GM18873 (cell line): ENCODE data around the gene ZAP70.

ENCODE experiments used
- ATAC-seq: cut with Tn5 transposase; IDR thresholded peaks from one replicate; pipeline ENCODE4 v1.9.1; 2021; ENCODE audit warnings: mild to moderate bottlenecking, moderate library complexity, moderate number of reproducible peaks; ENCODE audit not compliant: unreplicated experiment, low FRiP score

ZAP70 gene

DNA sequence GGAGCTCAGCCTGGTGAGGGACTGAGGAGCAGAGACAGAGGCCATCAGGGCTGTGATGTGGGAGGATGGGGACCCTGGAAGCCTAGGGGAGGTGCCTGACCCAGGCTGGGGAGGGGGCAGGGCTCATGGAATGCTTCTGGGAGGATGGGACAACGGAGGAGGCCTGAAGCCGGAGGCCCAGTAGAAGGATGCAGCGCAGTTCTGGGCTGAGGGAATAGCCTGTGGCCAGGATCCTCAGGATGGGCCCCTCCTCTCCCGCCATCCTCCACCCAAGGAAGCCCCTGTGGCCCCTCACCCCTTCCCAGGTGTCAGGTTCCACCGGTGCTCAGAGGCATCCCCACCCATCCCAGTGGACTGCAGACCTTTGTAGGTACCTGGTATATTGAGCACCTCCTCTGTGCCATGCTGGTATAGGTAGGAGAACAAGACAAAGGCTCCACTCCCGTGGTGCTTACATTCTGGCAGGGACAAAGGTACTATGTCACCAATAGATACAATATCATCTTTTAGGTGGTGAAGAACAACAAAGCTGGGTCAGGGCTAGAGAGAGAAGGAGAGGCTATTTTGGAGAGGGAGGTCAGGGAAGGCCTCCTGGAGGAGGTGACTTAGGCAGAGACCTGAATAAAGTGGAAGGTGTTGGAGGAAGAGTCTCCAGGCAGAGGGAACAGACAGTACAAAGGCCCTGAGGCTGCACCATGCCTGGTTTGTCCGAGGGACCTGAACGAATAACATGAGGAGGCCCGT is 2.7 kb downstream of the ZAP70 start:
- ATAC-seq = no peak

DNA sequence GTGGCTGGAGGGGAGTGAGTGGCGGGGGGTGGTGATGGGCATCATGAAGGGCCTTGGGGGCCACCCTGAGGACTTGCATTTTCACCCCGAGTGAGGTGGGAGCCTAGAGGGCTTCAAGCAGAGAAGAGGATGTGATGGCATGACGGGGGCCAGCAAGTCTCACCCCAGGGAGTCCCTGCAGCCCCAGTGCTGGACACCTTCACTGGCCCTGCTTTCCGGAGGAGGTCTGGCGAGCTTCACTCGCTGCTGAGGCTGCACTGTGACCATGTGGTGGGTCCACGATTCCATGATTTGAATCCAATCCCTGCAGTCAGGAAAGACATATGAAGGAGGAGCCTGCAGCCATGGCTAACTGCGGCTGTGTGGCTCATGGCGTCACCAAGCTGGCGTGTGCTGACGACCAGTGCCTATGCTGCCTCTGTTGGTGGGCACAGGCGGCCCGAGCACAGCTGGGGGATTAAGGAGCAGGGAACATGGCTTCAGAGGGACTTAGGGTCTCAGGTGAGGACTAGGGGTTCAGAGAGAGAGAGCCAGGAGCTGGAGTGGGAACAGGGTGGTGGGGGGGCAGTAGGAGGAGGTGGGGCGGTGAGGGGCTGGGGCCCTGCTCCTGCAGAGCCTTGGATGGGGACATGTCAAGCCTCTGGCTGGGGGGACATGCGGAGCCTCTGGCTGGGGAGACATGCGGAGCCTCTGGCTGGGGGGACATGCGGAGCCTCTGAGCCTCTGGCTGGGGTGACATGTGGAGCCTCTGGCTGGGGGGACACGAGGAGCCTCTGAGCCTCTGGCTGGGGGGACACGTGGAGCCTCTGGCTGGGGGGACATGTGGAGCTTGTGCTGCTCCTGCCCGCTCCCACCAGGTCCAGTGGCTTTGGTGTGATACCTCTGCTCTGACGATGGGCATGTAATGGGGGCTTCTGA is 3.6 kb downstream of the ZAP70 start:
- ATAC-seq = no peak

DNA sequence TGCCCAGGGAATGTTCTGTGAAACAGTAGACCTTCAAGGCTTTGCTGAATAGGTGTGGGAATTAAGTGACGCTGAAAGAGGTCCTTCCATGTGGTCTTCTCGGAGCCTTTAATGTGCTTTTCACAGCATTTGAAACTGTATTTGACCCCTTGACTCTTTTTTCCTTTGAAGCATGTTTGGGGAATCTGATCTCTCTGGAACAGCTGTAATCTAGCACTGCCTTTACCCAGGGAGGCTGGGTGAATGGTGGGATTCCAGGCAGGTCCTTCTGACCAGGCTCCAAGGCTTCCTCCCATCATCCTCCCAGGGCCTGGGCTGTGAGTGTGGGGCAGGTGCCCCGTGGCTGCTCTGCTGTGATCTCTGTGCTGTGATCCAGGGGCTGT is 4.2 kb downstream of the ZAP70 start:
- ATAC-seq = no peak

DNA sequence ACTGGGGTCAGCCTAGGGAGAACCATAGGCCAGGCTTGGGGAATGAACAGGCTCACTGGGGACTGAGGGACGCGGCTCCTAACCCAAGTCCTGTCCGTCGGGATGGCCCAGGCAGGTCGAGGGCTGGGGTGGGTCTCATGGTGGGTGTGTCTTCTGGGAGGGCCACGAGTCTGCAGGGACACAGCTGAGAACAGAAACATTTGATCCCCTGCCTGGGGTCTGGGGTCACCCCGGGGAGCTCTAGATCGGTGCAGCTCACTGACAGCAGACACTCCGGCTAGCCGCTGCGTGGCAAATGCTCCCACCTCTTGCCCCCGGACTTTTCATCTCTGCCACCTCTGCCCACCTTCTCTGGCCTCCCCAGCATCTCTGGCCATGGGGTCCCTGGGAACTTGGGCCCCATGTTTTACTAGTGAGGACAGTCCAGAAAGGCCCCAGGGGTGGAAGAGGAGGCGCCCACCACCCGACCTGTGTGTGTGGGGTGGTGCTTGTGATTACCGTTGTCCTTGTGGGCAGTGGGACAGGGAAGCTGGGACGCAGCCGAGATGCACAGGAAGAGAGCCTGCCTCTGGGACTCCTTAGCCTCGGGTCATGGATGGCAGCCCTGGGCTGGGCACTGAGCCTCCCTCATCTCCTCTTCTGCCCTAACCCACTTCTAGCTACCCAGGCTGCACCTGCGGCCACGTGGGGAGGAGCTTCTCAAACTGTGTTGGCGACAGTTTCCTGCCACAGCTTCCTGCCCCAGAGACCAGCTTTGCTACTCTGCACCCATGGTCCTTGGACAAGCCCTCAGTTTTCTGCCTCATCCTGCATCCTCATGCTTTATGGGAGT is 4.9 kb downstream of the ZAP70 start:
- no peak for ATAC-seq

DNA sequence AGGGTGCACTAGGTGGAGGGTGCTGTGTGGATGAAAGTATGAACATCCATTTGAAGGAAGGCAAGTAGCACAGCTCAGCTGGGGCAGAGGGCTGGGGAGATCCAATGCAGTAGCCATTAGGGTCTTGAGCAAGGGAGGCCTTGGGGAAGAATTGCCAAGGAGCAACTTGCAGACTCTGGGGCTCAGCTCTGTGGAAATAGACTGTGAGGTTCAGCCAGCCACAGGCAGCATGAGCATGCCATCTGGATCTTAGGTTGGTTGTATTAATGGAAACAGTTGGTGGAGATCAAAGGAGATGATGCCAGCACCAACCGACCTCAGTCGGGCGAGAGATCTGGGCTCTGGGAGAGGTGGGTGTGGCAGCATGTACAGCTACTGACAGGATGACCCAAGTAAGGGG is 5.6 kb downstream of the ZAP70 start:
- no peak for ATAC-seq

DNA sequence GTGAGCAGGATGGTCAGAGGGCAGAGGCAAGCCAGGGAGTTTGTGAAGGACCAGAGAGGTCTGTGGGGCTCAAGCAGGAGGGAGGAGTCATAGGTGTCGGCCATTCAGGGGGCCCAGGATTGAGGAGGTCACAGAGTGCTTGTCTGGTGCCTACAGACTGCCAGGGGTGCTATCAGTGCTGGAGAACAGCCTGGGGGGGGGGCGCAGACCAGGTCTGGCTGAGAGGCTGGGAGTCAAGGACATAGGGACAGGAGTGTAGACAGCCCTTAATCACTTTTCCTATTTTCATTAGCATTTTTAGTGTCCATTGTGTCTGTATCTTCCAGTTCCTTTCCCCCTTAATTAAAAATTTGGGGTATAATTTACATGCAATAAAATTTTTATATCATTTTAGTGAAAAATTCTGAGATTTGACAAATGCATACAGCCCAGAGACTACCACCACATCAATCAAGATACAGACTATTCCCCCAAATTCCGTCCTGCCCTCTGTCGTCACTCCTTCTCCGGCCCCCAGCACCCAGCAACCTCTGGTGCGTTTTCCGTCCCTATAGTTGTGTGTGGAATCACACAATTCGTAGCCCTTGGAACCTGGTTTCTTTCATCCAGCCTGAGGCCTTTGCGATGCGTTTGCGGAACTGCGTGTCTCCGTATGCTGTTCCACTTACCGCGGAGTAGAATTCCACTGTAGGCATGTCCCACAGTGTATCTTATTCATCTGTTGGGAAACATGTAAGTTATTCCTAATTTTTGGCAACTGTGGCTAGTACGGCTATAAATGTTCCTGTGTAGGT is 6.2 kb downstream of the ZAP70 start:
- no peak for ATAC-seq

DNA sequence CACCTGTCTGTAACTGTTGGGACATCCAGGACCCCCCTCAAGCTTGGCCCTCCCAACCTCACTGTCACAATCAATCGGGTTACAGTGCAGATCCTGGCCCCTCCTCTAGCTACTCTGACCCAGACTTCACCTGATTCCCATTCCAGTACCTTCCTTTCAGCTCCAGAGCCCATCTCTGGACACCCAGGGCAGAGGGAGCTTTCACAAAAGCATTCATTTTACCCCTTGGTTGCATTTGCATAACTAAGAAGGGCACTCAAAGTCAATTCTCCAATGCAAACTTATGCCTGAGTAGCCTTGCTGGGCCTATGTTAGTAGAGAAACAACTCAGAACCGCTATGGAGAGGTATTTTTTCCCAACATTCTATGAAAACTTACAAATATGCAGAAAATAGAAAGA is 7.4 kb downstream of the ZAP70 start:
- ATAC-seq = no peak

DNA sequence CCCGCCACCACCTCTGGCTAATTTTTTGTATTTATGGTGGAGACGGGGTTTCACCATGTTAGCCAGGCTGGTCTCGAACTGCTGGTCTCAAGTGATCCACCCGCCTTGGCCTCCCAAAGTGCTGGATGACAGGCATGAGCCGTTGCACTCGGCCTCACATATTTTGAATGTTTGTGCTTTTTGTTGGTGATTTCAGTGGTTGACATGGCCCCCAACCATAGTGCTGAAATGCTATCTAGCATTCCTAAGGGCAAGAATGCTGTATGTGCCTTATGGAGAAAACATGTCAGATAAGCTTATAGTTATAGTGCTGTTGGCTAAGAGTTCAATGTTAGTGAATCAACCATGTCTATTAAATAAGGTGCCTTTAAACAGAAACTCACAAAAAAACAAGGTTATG is 8.9 kb downstream of the ZAP70 start:
- ATAC-seq = no peak

DNA sequence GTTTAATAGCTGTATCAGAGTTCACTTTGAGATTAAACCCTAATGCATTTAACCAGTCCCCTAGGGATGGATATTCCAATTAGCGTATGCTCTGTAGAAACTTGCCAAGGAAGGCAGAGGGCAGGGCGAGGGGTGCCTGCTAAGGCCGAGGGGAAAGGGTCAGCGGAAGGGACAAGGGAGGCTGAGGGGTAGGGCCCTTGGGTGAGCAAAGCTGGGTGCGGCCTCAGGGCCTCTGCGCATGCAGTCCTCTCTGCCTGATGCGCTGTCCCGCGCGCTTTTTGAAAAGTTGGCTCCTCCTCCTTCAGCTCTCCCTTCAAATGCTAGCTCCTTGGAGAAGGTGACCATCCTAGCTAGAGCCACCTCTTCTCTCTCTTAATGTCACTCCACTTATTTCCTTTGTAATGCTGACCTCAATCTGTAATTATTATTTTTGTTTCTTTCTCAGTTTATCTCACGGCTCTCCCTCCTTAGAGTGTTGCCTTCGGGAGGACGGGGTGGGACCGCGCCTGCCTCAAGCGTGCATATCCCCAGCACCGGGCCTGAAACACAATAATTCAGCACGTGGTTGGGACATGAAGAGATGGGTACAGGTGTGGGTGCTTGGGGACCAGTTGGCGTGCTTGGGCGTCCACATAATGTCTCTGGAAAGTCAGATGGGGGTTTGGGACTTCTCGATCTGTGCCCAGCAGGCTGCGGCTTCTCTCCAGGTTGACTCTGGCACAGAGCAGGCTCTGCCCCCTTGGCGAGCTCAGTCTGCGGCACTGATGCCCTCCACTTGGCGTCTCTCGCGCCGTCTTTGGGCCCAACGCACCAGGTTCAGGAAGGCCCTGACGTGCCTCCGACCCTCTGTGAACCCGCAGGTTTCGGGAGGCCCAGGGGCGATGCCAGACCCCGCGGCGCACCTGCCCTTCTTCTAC is 10.0 kb downstream of the ZAP70 start:
- no peak for ATAC-seq

DNA sequence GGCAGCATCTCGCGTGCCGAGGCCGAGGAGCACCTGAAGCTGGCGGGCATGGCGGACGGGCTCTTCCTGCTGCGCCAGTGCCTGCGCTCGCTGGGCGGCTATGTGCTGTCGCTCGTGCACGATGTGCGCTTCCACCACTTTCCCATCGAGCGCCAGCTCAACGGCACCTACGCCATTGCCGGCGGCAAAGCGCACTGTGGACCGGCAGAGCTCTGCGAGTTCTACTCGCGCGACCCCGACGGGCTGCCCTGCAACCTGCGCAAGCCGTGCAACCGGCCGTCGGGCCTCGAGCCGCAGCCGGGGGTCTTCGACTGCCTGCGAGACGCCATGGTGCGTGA is 10.7 kb downstream of the ZAP70 start:
- ATAC-seq = no peak

DNA sequence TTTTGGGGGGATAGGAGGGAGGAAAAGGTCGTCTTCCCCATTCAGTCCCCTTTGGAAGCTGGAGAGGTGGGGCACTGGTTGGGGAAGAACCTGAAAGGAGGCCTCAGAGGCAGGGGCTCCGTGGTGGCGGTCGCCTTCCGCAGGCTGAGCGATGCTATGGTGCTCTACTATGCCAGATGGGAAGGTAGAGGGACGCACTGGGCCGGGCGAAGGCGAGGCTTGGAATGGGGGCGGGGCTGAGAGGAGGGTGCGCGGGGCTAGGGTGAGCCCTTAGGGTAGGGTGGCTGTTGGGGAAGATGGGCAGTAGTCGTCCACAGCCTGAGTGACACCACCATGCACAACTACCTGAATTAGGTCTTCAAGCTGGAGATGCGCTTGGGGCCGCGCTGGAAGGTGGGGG is 11.1 kb downstream of the ZAP70 start:
- no peak for ATAC-seq

DNA sequence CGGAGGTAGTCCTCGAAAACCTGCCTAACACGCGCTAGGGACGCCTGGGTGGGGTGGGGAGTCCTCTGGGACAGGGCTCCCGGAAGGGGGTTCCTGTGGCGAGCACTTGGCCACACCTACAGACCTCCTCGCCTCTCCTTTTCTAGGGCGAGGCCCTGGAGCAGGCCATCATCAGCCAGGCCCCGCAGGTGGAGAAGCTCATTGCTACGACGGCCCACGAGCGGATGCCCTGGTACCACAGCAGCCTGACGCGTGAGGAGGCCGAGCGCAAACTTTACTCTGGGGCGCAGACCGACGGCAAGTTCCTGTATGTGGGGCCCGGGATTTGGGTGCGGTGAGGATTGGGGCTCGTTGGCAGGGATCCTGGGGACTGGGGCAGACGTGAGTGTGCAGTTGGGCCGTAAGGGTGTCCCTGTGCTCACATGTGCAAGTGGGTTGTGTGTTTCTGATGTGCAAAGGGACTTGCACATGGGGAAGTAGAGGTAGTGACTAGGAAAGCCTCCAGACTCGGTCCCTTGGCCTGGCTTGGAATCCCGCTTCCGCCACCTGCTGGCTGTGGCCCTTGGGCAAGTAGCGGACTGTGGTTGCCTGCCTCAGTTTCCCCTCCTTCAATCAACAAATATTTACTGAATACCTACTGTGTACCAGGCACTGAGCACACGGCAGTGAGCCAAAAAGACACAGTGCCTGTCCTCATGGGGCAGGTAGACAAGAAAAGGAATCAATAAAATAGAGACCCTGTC is 11.7 kb downstream of the ZAP70 start:
- ATAC-seq = no peak

DNA sequence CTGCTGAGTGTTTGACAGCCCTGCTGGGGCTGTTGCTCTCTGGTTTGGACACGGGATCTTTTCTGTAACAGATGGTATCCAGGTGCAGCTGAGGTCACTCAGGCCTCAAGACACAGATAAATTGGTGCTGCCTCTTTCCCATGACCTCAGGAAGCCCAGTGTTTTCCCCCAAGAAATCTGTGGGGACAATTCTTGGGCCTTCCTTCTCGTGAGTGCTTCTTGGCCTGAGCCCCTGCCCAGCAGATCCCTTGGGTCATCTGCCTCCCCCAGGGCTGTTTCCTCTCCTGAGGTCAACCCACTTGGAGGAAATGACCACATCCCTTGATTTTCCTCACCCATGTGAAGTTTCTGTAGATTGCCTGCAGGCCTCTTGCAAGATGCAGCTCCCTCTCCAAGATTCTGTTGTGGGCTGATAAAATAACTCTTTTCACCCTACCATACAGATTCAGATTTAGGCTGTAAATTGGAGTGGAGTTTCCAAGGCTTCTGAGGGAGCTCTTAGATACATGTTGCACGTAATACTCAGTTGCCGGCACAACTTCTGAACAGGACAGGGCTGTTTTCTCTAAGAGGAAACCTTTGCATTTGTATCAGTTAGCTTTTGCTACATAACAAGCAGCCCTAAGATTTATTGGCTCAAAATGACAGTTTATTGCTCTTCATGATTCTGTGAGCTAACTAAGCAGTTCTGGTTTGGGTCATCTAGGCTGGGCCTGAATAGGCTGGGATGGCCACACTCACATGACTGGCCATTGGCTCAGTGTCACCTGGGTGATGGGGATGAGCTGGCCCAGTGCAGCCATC is 13.1 kb downstream of the ZAP70 start:
- ATAC-seq = no peak

DNA sequence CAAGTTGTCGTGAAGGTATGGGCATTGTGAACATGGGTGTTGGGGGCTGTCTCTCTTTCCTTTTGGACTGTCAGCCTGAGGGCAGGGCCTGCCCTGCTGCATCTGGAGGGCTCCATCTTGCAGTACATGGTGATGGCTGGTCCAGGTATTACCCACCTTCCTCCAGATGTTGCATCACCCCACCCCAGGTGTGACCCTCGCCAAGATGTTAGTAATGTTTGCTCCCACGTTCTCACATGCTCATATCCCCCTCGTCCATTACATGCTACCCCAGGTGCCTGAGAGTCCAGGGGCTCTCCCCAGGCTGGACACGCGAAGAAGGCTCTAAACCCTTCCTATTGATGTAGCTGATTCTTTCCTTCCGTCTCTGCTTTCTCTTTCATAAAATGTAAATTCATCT is 13.9 kb downstream of the ZAP70 start:
- no peak for ATAC-seq

DNA sequence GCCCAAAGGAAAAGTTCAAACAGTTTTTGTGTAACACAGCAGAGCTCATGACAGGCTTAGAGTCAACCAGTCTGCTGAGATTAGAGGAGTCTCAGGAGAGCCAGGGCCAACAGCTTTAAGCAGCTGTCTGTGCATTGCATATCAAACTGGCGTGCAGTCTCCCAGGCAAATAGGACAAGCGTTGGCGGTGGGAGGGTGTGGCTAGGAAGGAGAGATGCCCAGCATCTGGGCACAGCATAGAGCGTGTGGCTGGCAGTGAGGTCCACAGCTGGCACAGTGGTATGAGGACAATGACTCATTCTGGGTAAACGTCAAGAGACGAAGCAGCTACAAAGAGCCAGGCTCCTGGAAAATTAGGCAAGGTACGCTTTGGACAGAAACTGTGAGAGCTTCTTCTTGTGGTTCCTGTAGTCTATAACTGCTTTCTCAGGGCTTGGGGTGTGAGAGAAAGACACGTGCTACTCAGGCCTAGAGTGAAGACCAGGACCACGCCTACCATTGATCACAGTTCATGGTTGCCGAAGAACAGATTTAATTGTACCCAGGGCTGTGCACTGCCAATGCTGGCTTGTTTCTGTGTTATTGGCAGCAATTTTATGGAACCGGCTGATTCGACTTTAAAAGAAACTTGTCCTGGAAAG is 14.8 kb downstream of the ZAP70 start:
- ATAC-seq = no peak

DNA sequence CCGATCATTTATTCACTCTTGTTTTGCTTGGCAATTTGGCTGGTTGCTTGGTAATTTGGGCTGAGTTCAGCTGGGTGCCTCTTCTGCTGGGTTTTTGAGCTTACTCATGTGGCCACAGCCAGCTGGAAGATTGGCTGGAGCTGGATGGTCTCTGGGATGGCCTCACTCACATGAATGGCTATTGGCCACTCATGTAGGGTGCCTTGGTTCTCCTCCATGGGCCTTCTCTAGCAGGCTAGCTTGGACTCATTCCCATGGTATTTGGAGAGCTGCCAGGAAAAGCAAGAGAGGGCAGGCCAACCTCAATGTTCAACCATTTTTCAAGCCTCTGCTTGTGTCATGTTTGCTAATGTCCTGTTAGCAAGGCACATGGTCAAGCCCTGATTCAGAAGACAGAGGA is 16.9 kb downstream of the ZAP70 start:
- no peak for ATAC-seq

DNA sequence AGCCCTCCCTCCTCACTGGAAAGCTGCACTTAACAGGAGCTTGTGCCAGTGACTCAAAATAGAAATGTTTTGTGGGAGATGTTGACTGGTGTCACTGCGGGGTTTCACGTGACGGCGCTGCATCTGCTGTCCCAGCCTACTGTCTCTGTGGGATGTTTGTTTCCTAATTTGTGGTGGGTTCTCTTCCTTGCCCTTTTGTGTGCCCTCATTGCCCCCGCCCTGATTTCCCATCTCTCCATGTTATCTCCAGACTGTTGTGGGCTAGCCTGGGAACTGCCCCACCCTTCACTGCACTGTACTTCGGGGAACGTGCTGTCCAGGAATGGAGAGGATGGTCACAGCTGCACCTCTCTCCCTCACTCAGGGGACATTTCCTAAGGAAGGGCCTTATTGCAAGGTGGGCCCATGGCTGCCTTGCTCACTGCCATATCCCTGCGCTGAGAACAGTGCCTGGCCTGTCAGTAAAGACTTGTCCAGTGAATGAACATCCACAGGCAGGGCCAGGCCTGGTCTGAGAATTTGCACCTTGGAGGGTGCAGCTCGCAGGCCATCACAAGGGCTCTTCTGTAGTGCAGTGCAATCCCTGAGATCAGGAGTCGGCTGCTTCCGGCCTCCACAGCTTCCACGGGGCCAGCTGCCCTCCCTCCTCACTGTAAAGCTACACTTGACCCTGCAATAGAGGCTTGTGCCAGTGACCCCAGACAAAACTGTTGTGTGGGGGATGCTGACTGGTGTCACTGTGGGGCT is 18.1 kb downstream of the ZAP70 start:
- no peak for ATAC-seq
